HepG2 (cell line): Measurements from ENCODE around the gene SDC1. TPM values are rescaled to one million over a fixed set of nuclear protein-coding genes. Genes with fewer than 3 reads are reported as not detected.

Source experiments
- RARG ChIP-seq: sonication (generic); formaldehyde crosslinking; IDR thresholded peaks from 2 replicates; pipeline ENCODE4 v1.4.0; 2020; ENCODE audit warnings: low read depth, mild to moderate bottlenecking, missing genetic modification reagents
- SALL1 ChIP-seq: sonication (generic); formaldehyde crosslinking; IDR thresholded peaks from 2 replicates; pipeline ENCODE4 v1.8.0; 2022; ENCODE audit warnings: mild to moderate bottlenecking, missing genetic modification reagents
- TBP ChIP-seq: sonication (generic); formaldehyde crosslinking; IDR thresholded peaks from 2 replicates; pipeline ENCODE4 v1.5.0; 2020; ENCODE audit warnings: missing genetic modification reagents
- TMF1 ChIP-seq: sonication (generic); formaldehyde crosslinking; IDR thresholded peaks from 2 replicates; pipeline ENCODE4 v1.8.1; 2022; ENCODE audit warnings: low read depth, missing genetic modification reagents
- ZNF136 ChIP-seq: sonication (generic); formaldehyde crosslinking; IDR thresholded peaks from 2 replicates; pipeline ENCODE4 v1.8.1; 2022; ENCODE audit warnings: low read depth, mild to moderate bottlenecking, moderate library complexity, missing genetic modification reagents
- ZNF577 ChIP-seq: sonication (generic); formaldehyde crosslinking; IDR thresholded peaks from 2 replicates; pipeline ENCODE4 v1.4.0; 2020; ENCODE audit warnings: mild to moderate bottlenecking, low read depth, missing genetic modification reagents, borderline replicate concordance
- ZNF724P ChIP-seq: sonication (generic); formaldehyde crosslinking; IDR thresholded peaks from 2 replicates; pipeline ENCODE4 v1.8.0; 2022; ENCODE audit warnings: missing genetic modification reagents, borderline replicate concordance
- polyA plus RNA-seq, 8 experiments: library from polyadenylated mRNA; depleted of rRNA in 3 of 8; stranded (reverse) in 7 of 8; unstranded in 1 of 8; fragments of >200 nt; fragmentation: Illumina TruSeq in 4 of 8; extraction: Trizol in 4 of 8; gene quantifications; 2 replicates each; pipeline versions ENCODE4 v1.2.1 to v1.2.3, GENCODE V29; 2011 to 2016; ENCODE audit warnings: low read depth in 4 of 8, missing spikeins in 1 of 8, mixed read lengths in 1 of 8; ENCODE audit not compliant: insufficient read depth in 1 of 8
- total RNA-seq, 5 experiments: library from RNA; depleted of rRNA; stranded (reverse); fragments of >200 nt; fragmentation: Illumina TruSeq; extraction: Trizol; gene quantifications; 2 replicates each; pipeline ENCODE4 v1.2.3, GENCODE V29; 2016; ENCODE audit warnings: low read depth in 1 of 5
- TF ChIP-seq, protein P1 (sequence below): sonication (generic); formaldehyde crosslinking; IDR thresholded peaks from 2 replicates; pipeline ENCODE4 v1.4.0; 2020; ENCODE audit warnings: missing genetic modification reagents
- TF ChIP-seq, protein P2 (sequence below): IDR thresholded peaks from 2 replicates; pipeline ENCODE4 v1.6.1; 2018; ENCODE audit warnings: missing genetic modification reagents, mild to moderate bottlenecking, missing compliant biosample characterization
- TF ChIP-seq, protein P3 (sequence below): sonication (generic); formaldehyde crosslinking; IDR thresholded peaks from 2 replicates; pipeline ENCODE4 v1.5.1; 2020; ENCODE audit warnings: mild to moderate bottlenecking, missing genetic modification reagents, moderate library complexity
- TF ChIP-seq, protein P4 (sequence below): sonication (generic); formaldehyde crosslinking; IDR thresholded peaks from 2 replicates; pipeline ENCODE4 v1.4.0; 2020; ENCODE audit warnings: mild to moderate bottlenecking, missing genetic modification reagents
- TF ChIP-seq, protein P5 (sequence below): IDR thresholded peaks from 2 replicates; pipeline ENCODE4 v1.6.1; 2016
- TF ChIP-seq, protein P6 (sequence below): sonication (generic); formaldehyde crosslinking; IDR thresholded peaks from 2 replicates; pipeline ENCODE4 v1.4.0; 2020; ENCODE audit warnings: mild to moderate bottlenecking, missing genetic modification reagents

SDC1 gene
- total and polyA plus RNA-seq, 2 of the 13 experiments (the other 11 are each of a cell fraction or from before 2014, with no cell fraction given) = 108 to 119 TPM

DNA sequence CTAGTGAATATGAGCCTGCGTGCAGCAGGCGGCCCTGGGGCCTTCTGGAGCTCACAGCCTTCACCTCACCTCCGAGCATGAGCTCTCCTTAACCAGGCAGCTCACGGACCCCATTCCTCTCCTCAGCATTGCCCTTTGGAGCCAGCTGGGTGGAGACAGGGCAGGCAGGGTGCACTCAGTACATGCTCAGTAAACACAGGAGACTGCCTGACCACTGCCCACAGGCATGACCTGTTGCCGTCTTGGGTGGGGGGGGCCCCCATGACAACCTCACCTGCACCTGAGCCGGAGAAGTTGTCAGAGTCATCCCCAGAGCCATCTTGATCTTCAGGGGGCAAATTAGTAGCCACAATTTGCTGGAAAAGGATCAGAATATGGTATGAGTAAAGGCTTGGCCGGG is 19.9 kb downstream of the SDC1 start (continued):
- TF ChIP-seq ZNF136 (CRISPR knock-in tag) (no peak), SALL1 (CRISPR knock-in tag) (peak; percentile 25; the same call in 1 of the 2 replicates), ZNF577 (CRISPR knock-in tag) (no peak), ZNF724P (CRISPR knock-in tag) (no peak), TMF1 (CRISPR knock-in tag) (no peak), RARG (CRISPR knock-in tag) (no peak), TBP (CRISPR knock-in tag) (no peak)
- TF ChIP-seq, protein P1, sequence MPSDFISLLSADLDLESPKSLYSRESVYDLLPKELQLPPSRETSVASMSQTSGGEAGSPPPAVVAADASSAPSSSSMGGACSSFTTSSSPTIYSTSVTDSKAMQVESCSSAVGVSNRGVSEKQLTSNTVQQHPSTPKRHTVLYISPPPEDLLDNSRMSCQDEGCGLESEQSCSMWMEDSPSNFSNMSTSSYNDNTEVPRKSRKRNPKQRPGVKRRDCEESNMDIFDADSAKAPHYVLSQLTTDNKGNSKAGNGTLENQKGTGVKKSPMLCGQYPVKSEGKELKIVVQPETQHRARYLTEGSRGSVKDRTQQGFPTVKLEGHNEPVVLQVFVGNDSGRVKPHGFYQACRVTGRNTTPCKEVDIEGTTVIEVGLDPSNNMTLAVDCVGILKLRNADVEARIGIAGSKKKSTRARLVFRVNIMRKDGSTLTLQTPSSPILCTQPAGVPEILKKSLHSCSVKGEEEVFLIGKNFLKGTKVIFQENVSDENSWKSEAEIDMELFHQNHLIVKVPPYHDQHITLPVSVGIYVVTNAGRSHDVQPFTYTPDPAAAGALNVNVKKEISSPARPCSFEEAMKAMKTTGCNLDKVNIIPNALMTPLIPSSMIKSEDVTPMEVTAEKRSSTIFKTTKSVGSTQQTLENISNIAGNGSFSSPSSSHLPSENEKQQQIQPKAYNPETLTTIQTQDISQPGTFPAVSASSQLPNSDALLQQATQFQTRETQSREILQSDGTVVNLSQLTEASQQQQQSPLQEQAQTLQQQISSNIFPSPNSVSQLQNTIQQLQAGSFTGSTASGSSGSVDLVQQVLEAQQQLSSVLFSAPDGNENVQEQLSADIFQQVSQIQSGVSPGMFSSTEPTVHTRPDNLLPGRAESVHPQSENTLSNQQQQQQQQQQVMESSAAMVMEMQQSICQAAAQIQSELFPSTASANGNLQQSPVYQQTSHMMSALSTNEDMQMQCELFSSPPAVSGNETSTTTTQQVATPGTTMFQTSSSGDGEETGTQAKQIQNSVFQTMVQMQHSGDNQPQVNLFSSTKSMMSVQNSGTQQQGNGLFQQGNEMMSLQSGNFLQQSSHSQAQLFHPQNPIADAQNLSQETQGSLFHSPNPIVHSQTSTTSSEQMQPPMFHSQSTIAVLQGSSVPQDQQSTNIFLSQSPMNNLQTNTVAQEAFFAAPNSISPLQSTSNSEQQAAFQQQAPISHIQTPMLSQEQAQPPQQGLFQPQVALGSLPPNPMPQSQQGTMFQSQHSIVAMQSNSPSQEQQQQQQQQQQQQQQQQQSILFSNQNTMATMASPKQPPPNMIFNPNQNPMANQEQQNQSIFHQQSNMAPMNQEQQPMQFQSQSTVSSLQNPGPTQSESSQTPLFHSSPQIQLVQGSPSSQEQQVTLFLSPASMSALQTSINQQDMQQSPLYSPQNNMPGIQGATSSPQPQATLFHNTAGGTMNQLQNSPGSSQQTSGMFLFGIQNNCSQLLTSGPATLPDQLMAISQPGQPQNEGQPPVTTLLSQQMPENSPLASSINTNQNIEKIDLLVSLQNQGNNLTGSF = no peak
- TF ChIP-seq, protein P2, sequence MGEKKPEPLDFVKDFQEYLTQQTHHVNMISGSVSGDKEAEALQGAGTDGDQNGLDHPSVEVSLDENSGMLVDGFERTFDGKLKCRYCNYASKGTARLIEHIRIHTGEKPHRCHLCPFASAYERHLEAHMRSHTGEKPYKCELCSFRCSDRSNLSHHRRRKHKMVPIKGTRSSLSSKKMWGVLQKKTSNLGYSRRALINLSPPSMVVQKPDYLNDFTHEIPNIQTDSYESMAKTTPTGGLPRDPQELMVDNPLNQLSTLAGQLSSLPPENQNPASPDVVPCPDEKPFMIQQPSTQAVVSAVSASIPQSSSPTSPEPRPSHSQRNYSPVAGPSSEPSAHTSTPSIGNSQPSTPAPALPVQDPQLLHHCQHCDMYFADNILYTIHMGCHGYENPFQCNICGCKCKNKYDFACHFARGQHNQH = no peak
- TF ChIP-seq, protein P3, sequence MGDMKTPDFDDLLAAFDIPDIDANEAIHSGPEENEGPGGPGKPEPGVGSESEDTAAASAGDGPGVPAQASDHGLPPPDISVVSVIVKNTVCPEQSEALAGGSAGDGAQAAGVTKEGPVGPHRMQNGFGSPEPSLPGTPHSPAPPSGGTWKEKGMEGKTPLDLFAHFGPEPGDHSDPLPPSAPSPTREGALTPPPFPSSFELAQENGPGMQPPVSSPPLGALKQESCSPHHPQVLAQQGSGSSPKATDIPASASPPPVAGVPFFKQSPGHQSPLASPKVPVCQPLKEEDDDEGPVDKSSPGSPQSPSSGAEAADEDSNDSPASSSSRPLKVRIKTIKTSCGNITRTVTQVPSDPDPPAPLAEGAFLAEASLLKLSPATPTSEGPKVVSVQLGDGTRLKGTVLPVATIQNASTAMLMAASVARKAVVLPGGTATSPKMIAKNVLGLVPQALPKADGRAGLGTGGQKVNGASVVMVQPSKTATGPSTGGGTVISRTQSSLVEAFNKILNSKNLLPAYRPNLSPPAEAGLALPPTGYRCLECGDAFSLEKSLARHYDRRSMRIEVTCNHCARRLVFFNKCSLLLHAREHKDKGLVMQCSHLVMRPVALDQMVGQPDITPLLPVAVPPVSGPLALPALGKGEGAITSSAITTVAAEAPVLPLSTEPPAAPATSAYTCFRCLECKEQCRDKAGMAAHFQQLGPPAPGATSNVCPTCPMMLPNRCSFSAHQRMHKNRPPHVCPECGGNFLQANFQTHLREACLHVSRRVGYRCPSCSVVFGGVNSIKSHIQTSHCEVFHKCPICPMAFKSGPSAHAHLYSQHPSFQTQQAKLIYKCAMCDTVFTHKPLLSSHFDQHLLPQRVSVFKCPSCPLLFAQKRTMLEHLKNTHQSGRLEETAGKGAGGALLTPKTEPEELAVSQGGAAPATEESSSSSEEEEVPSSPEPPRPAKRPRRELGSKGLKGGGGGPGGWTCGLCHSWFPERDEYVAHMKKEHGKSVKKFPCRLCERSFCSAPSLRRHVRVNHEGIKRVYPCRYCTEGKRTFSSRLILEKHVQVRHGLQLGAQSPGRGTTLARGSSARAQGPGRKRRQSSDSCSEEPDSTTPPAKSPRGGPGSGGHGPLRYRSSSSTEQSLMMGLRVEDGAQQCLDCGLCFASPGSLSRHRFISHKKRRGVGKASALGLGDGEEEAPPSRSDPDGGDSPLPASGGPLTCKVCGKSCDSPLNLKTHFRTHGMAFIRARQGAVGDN (CRISPR knock-in tag) = peak; percentile 47
- TF ChIP-seq, protein P4, sequence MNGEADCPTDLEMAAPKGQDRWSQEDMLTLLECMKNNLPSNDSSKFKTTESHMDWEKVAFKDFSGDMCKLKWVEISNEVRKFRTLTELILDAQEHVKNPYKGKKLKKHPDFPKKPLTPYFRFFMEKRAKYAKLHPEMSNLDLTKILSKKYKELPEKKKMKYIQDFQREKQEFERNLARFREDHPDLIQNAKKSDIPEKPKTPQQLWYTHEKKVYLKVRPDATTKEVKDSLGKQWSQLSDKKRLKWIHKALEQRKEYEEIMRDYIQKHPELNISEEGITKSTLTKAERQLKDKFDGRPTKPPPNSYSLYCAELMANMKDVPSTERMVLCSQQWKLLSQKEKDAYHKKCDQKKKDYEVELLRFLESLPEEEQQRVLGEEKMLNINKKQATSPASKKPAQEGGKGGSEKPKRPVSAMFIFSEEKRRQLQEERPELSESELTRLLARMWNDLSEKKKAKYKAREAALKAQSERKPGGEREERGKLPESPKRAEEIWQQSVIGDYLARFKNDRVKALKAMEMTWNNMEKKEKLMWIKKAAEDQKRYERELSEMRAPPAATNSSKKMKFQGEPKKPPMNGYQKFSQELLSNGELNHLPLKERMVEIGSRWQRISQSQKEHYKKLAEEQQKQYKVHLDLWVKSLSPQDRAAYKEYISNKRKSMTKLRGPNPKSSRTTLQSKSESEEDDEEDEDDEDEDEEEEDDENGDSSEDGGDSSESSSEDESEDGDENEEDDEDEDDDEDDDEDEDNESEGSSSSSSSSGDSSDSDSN (CRISPR knock-in tag) = no peak
- TF ChIP-seq, protein P5, sequence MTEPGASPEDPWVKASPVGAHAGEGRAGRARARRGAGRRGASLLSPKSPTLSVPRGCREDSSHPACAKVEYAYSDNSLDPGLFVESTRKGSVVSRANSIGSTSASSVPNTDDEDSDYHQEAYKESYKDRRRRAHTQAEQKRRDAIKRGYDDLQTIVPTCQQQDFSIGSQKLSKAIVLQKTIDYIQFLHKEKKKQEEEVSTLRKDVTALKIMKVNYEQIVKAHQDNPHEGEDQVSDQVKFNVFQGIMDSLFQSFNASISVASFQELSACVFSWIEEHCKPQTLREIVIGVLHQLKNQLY (CRISPR knock-in tag) = no peak
- TF ChIP-seq, protein P6, sequence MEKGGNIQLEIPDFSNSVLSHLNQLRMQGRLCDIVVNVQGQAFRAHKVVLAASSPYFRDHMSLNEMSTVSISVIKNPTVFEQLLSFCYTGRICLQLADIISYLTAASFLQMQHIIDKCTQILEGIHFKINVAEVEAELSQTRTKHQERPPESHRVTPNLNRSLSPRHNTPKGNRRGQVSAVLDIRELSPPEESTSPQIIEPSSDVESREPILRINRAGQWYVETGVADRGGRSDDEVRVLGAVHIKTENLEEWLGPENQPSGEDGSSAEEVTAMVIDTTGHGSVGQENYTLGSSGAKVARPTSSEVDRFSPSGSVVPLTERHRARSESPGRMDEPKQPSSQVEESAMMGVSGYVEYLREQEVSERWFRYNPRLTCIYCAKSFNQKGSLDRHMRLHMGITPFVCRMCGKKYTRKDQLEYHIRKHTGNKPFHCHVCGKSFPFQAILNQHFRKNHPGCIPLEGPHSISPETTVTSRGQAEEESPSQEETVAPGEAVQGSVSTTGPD = no peak
